DLD1 (cell line): Measurements from ENCODE around the gene VPS16.

ENCODE experiments used
- in situ Hi-C: cut with HindIII; loops from 2 replicates; pipeline ENCODE4 v1.10.0; 2017; ENCODE audit warnings: low sequenced_read_pairs

The VPS16 gene

GRCh38 chr20:2867081-2867864 is 26.7 kb downstream of the VPS16 start:
- in situ Hi-C loops = no loop called here

- in situ Hi-C loops = no loop called here
Observed at GRCh38 chr20:2869381-2869780, 28.8 kb downstream of the VPS16 start.

- in situ Hi-C loops = no loop called here
Observed at GRCh38 chr20:2871111-2871465, 30.5 kb downstream of the VPS16 start.

- in situ Hi-C loops = no loop called here
Observed at GRCh38 chr20:2871661-2872458, 31.3 kb downstream of the VPS16 start.

- in situ Hi-C loops = no loop called here
Observed at GRCh38 chr20:2872459-2873009, 32.0 kb downstream of the VPS16 start.

GRCh38 chr20:2873010-2873746 is 32.6 kb downstream of the VPS16 start, which contains the start of gene PTPRA:
Gene PTPRA, plus strand, starts transcription at chr20:2873481. Its CDS starts 90,797 bp downstream, at chr20:2964278.
- in situ Hi-C loops = no loop called here

- in situ Hi-C loops = no loop called here
Observed at GRCh38 chr20:2873747-2874041, 33.1 kb downstream of the VPS16 start.

- in situ Hi-C loops = no loop called here
Observed at GRCh38 chr20:2874456-2874855, 33.9 kb downstream of the VPS16 start.

- in situ Hi-C loops = no loop called here
Observed at GRCh38 chr20:2875690-2876203, 35.2 kb downstream of the VPS16 start.

- in situ Hi-C loops = no loop called here
Observed at GRCh38 chr20:2878515-2878914, 38.0 kb downstream of the VPS16 start.

GRCh38 chr20:2879146-2879545 is 38.6 kb downstream of the VPS16 start:
- in situ Hi-C loops = no loop called here

GRCh38 chr20:2880650-2881049 is 40.1 kb downstream of the VPS16 start:
- in situ Hi-C loops = no loop called here

- in situ Hi-C loops = no loop called here
Observed at GRCh38 chr20:2883726-2884637, 43.4 kb downstream of the VPS16 start.

- in situ Hi-C loops = no loop called here
Observed at GRCh38 chr20:2887715-2888114, 47.2 kb downstream of the VPS16 start.

- in situ Hi-C loops = no loop called here
Observed at GRCh38 chr20:2888224-2888955, 47.8 kb downstream of the VPS16 start.

- in situ Hi-C loops = no loop called here
Observed at GRCh38 chr20:2889209-2889608, 48.7 kb downstream of the VPS16 start.

GRCh38 chr20:2889797-2890196 is 49.3 kb downstream of the VPS16 start:
- in situ Hi-C loops = no loop called here

GRCh38 chr20:2890742-2891141 is 50.2 kb downstream of the VPS16 start:
- in situ Hi-C loops = no loop called here

GRCh38 chr20:2891343-2891742 is 50.8 kb downstream of the VPS16 start:
- in situ Hi-C loops = no loop called here
